H9 (cell line): ENCODE results near the gene ISYNA1. TPM values are rescaled to one million over a fixed set of nuclear protein-coding genes. Genes with fewer than 3 reads are reported as not detected.

Experiments
- DNase-seq: peaks from one replicate; pipeline ENCODE4 v3.0.0-alpha.2; 2017
- H2AFZ ChIP-seq: one replicate; pipeline ENCODE4 v1.6.1; 2013; ENCODE audit warnings: mild to moderate bottlenecking, low read length, control low read depth, moderate library complexity
- H2AK5ac ChIP-seq: 2 replicates; pipeline ENCODE4 v1.6.1; 2013; ENCODE audit warnings: low read length, control low read depth, mixed read lengths; ENCODE audit not compliant: insufficient read length
- H2BK120ac ChIP-seq: one replicate; pipeline ENCODE4 v1.6.1; 2013; ENCODE audit warnings: low read depth, mild to moderate bottlenecking, low read length, control low read depth, inconsistent platforms; ENCODE audit not compliant: poor library complexity, severe bottlenecking
- H2BK12ac ChIP-seq: 2 replicates; pipeline ENCODE4 v1.6.1; 2013; ENCODE audit warnings: low read length, control low read depth, mixed read lengths, low read depth; ENCODE audit not compliant: insufficient read length
- H2BK15ac ChIP-seq: 2 replicates; pipeline ENCODE4 v1.6.1; 2013; ENCODE audit warnings: low read depth, low read length, control low read depth
- H2BK20ac ChIP-seq: one replicate; pipeline ENCODE4 v1.6.1; 2013; ENCODE audit warnings: low read depth, mild to moderate bottlenecking, low read length, control low read depth, inconsistent platforms; ENCODE audit not compliant: poor library complexity, severe bottlenecking
- H2BK5ac ChIP-seq: 2 replicates; pipeline ENCODE4 v1.6.1; 2013; ENCODE audit warnings: low read length, control low read depth, mixed read lengths; ENCODE audit not compliant: insufficient read length
- H3K14ac ChIP-seq: 2 replicates; pipeline ENCODE4 v1.6.1; 2013; ENCODE audit warnings: low read length, control low read depth; ENCODE audit not compliant: insufficient read depth
- H3K18ac ChIP-seq: 2 replicates; pipeline ENCODE4 v1.6.1; 2013; ENCODE audit warnings: low read depth, mild to moderate bottlenecking, mixed read lengths, low read length, control low read depth; ENCODE audit not compliant: insufficient read length
- H3K23ac ChIP-seq: 2 replicates; pipeline ENCODE4 v1.6.1; 2013; ENCODE audit warnings: low read length, control low read depth, mixed read lengths, low read depth; ENCODE audit not compliant: insufficient read length
- H3K23me2 ChIP-seq: 2 replicates; pipeline ENCODE4 v1.6.1; 2013; ENCODE audit warnings: low read depth, mild to moderate bottlenecking, mixed read lengths, low read length, control low read depth; ENCODE audit not compliant: insufficient read length, poor library complexity, severe bottlenecking
- H3K27ac ChIP-seq: 2 replicates; pipeline ENCODE4 v1.5.1; 2013; ENCODE audit warnings: low read length, control low read depth, mixed read lengths, low read depth; ENCODE audit not compliant: insufficient read length
- H3K27me3 ChIP-seq: 2 replicates; pipeline ENCODE4 v1.6.1; 2013; ENCODE audit warnings: low read length, control low read depth, inconsistent platforms; ENCODE audit not compliant: insufficient read depth
- H3K4ac ChIP-seq: 2 replicates; pipeline ENCODE4 v1.6.1; 2013; ENCODE audit warnings: low read depth, mild to moderate bottlenecking, control low read depth, inconsistent platforms, low read length, moderate library complexity
- H3K4me1 ChIP-seq: 2 replicates; pipeline ENCODE4 v1.6.1; 2013; ENCODE audit warnings: low read length, control low read depth, inconsistent platforms; ENCODE audit not compliant: insufficient read depth
- H3K4me2 ChIP-seq: 2 replicates; pipeline ENCODE4 v1.6.1; 2013; ENCODE audit warnings: low read length, control low read depth, mixed read lengths; ENCODE audit not compliant: insufficient read length, insufficient read depth
- H3K56ac ChIP-seq: 2 replicates; pipeline ENCODE4 v1.6.1; 2013; ENCODE audit warnings: low read depth, mild to moderate bottlenecking, mixed read lengths, low read length, control low read depth; ENCODE audit not compliant: insufficient read length
- H3K79me1 ChIP-seq: 2 replicates; pipeline ENCODE4 v1.6.1; 2013; ENCODE audit warnings: low read depth, mild to moderate bottlenecking, moderate library complexity, low read length, control low read depth, inconsistent platforms; ENCODE audit not compliant: insufficient read depth, poor library complexity, severe bottlenecking
- H3K79me2 ChIP-seq: 2 replicates; pipeline ENCODE4 v1.6.1; 2013; ENCODE audit warnings: low read length, control low read depth, inconsistent platforms; ENCODE audit not compliant: insufficient read depth
- H3K9ac ChIP-seq: 2 replicates; pipeline ENCODE4 v1.6.1; 2013; ENCODE audit warnings: low read length, control low read depth, mixed read lengths; ENCODE audit not compliant: insufficient read length; ENCODE audit errors: extremely low read depth
- H3K9me3 ChIP-seq: one replicate; pipeline ENCODE4 v1.6.1; 2013; ENCODE audit warnings: low read depth, low read length, inconsistent platforms; ENCODE audit not compliant: control insufficient read depth
- H3T11ph ChIP-seq: one replicate; pipeline ENCODE4 v1.6.1; 2013; ENCODE audit warnings: mild to moderate bottlenecking, low read length, control low read depth, inconsistent platforms
- H4K20me1 ChIP-seq: one replicate; pipeline ENCODE4 v1.6.1; 2013; ENCODE audit not compliant: control insufficient read depth, insufficient read length, insufficient read depth
- H4K5ac ChIP-seq: 2 replicates; pipeline ENCODE4 v1.6.1; 2013; ENCODE audit warnings: low read depth, mild to moderate bottlenecking, mixed read lengths, low read length, control low read depth; ENCODE audit not compliant: insufficient read length
- H4K8ac ChIP-seq: replicated peaks from 2 replicates; pipeline ENCODE4 v1.6.1; 2013; ENCODE audit warnings: low read length, control low read depth, mixed read lengths, low read depth; ENCODE audit not compliant: insufficient read length
- H4K91ac ChIP-seq: 2 replicates; pipeline ENCODE4 v1.6.1; 2013; ENCODE audit warnings: low read depth, mild to moderate bottlenecking, moderate library complexity, mixed read lengths, low read length, control low read depth; ENCODE audit not compliant: insufficient read length
- H3K27ac Mint-ChIP-seq, 3 experiments: 2 replicates in 2 of 3; 3 replicates in 1 of 3; pipeline ENCODE4 v1.8.0; 2020 to 2021; ENCODE audit warnings: mixed read lengths in 3 of 3, mild to moderate bottlenecking in 1 of 3, moderate library complexity in 1 of 3
- H3K27me3 Mint-ChIP-seq: 2 replicates; pipeline ENCODE4 v1.8.0; 2021; ENCODE audit warnings: low read depth, mild to moderate bottlenecking, moderate library complexity, mixed read lengths
- H3K36me3 Mint-ChIP-seq, 3 experiments: 2 replicates in 2 of 3; 3 replicates in 1 of 3; pipeline ENCODE4 v1.8.0; 2020 to 2021; ENCODE audit warnings: low read depth in 3 of 3, mixed read lengths in 3 of 3; ENCODE audit not compliant: insufficient read depth in 1 of 3
- H3K4me1 Mint-ChIP-seq, 2 experiments: 2 replicates each; pipeline ENCODE4 v1.8.0; 2020; ENCODE audit warnings: mixed read lengths in 2 of 2
- H3K4me3 Mint-ChIP-seq, 2 experiments: 2 replicates in 1 of 2; 3 replicates in 1 of 2; pipeline ENCODE4 v1.8.0; 2020 to 2021; ENCODE audit warnings: mild to moderate bottlenecking in 2 of 2, mixed read lengths in 2 of 2, moderate library complexity in 1 of 2
- H3K9me3 Mint-ChIP-seq, 2 experiments: 2 replicates in 1 of 2; 3 replicates in 1 of 2; pipeline ENCODE4 v1.8.0; 2020; ENCODE audit warnings: mild to moderate bottlenecking in 2 of 2, mixed read lengths in 2 of 2, moderate library complexity in 1 of 2
- CTCF ChIP-seq: fragments of 200-600 bp; sonication (generic); conservative IDR thresholded peaks from 3 replicates; pipeline ENCODE4 v1.8.0; 2021; ENCODE audit warnings: antibody characterized with exemption, mild to moderate bottlenecking
- WGBS: extraction: QIAGEN DNeasy Blood & Tissue Kit; methylation state at CpG from one replicate; pipeline ENCODE4 v1.1.7; 2013; ENCODE audit warnings: missing lambda C conversion rate, low lambda C conversion rate, mixed read lengths; ENCODE audit not compliant: insufficient read length; ENCODE audit errors: extremely low coverage; 5-methylcytosine and 5-hydroxymethylcytosine counted together
- total RNA-seq: library from RNA; stranded (reverse); gene quantifications from 2 replicates; pipeline ENCODE4 v1.2.1, GENCODE V29; 2021

Gene ISYNA1
- total RNA-seq, 1 experiment from 2014 or later, result 241 TPM

DNA sequence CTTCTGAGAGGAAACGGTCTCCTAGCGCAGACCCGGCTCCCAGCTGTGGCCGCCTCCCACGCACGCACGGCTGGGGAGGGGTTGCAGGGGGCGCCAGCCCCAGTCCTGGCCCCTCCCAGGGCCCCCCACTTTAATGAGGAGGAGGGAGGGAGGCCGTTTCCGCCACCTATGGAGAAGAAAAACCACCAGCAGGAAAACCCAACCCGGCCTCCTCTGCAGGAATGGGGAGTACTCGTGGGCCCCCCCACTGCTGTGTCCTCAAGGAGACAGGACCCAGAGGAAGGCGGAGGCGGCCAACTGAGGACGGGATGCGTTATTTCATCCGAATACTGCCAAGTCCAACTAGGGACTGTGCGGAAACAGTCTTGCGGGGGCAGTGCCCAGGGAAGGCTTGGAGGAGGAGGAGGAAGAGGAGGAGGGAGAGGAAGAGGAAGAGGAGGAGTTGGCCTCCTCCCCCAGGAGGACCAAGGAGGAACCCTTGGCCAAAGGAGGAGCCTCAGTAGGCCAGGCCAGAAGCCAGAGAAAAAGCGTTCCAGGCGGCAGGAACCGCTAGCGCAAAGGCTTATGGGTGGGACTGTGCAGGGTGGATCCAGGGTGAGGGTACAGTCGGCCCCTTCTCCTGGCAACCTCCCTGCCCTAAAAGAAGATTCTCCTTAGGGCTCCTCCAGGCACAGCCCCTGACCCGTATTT is 22.6 kb downstream of the ISYNA1 start:
- no peak overlapping the region for H2BK20ac ChIP-seq
- H2AK5ac ChIP-seq, result no peak overlapping the region
- peak; percentile 28 for DNase-seq
- no peak overlapping the region for H2BK120ac ChIP-seq
- peaks cover 21 to 38% of the 10 kb centered on the region in 2 experiments for H3K4me1 Mint-ChIP-seq
- H3K56ac ChIP-seq, result no peak overlapping the region
- no peaks in the 10 kb centered on the region; the same call in 1 of the 2 replicates for H3K27me3 ChIP-seq
- H2AFZ ChIP-seq, result no peak overlapping the region
- no peak overlapping the region for H4K5ac ChIP-seq
- H3K9ac ChIP-seq, result no peak overlapping the region
- no peak overlapping the region for H3K23ac ChIP-seq
- peak overlapping the region; percentile 15 for H3K18ac ChIP-seq
- no peak overlapping the region for H3K4me2 ChIP-seq
- no peak overlapping the region for H3K27ac Mint-ChIP-seq
- H3K27me3 Mint-ChIP-seq, result peaks cover 60% of the 10 kb centered on the region
- no peak overlapping the region for H3T11ph ChIP-seq
- no peak overlapping the region for H3K14ac ChIP-seq
- H2BK15ac ChIP-seq, result no peak overlapping the region
- no peaks in the 10 kb centered on the region for H4K20me1 ChIP-seq
- WGBS, result no CpG with 5 or more reads among the region's 25 CpGs
- no peaks in the 10 kb centered on the region for H3K79me2 ChIP-seq
- H3K4ac ChIP-seq, result no peak overlapping the region
- H4K91ac ChIP-seq, result no peak overlapping the region
- peak overlapping the region in 1 of 2 experiments; percentile 84; a peak in 1 of 5 replicates for H3K4me3 Mint-ChIP-seq
- no peak for TF ChIP-seq CTCF
- no peak overlapping the region for H2BK5ac ChIP-seq
- no peak overlapping the region for H4K8ac ChIP-seq
- H3K27ac ChIP-seq, result no peak overlapping the region
- H3K79me1 ChIP-seq, result no peaks in the 10 kb centered on the region
- H3K36me3 Mint-ChIP-seq, result no peaks in the 10 kb centered on the region; a peak in 1 of 7 replicates
- no peaks in the 10 kb centered on the region; a peak in 2 of 5 replicates for H3K9me3 Mint-ChIP-seq
- H3K9me3 ChIP-seq, result no peaks in the 10 kb centered on the region
- H3K4me1 ChIP-seq, result peaks cover 4% of the 10 kb centered on the region; the same call in 1 of the 2 replicates
- H3K23me2 ChIP-seq, result peaks cover 14% of the 10 kb centered on the region
- no peak overlapping the region for H2BK12ac ChIP-seq
